Stimulated activated CD4-positive, alpha-beta T cell treated with anti-CD3 and anti-CD28 coated beads, Interleukin-2, amount 100 ng/mL, for 48 hours (primary cell): ENCODE results near the gene PLCB1.
"Not testable (repeated sequence)": the region's sequence is repeated elsewhere in the genome, so short reads cannot be mapped to it uniquely, and the experiment has no call there.

ENCODE experiments used
- DNase-seq, 2 donors: peaks; one replicate each; pipeline ENCODE4 v3.0.0-alpha.2; 2020

Gene PLCB1

GRCh38 chr20:8375898-8376297 is 243.8 kb downstream of the PLCB1 start:
- DNase-seq = no peak

- DNase-seq = no peak
Measured at GRCh38 chr20:8376940-8377339, 244.9 kb downstream of the PLCB1 start.

- DNase-seq = not testable (repeated sequence)
Measured at GRCh38 chr20:8379125-8379524, 247.1 kb downstream of the PLCB1 start.

GRCh38 chr20:8385247-8385646 is 253.2 kb downstream of the PLCB1 start:
- no peak for DNase-seq

GRCh38 chr20:8386991-8387390 is 254.9 kb downstream of the PLCB1 start:
- no peak for DNase-seq

- DNase-seq = no peak
Measured at GRCh38 chr20:8388141-8388540, 256.1 kb downstream of the PLCB1 start.

GRCh38 chr20:8388707-8389106 is 256.6 kb downstream of the PLCB1 start:
- DNase-seq = no peak

GRCh38 chr20:8389381-8390036 is 257.4 kb downstream of the PLCB1 start:
- no peak for DNase-seq

GRCh38 chr20:8390037-8390433 is 258.0 kb downstream of the PLCB1 start:
- DNase-seq = no peak

GRCh38 chr20:8390500-8390899 is 258.4 kb downstream of the PLCB1 start:
- DNase-seq = no peak

GRCh38 chr20:8393381-8393780 is 261.3 kb downstream of the PLCB1 start:
- DNase-seq = no peak

- DNase-seq = no peak
Measured at GRCh38 chr20:8394308-8394945, 262.4 kb downstream of the PLCB1 start.

- DNase-seq = no peak
Measured at GRCh38 chr20:8395956-8396355, 263.9 kb downstream of the PLCB1 start.

GRCh38 chr20:8398263-8399051 is 266.4 kb downstream of the PLCB1 start:
- DNase-seq = no peak

GRCh38 chr20:8399947-8400346 is 267.9 kb downstream of the PLCB1 start:
- no peak for DNase-seq

GRCh38 chr20:8400486-8400885 is 268.4 kb downstream of the PLCB1 start:
- DNase-seq = no peak

- DNase-seq = no peak
Measured at GRCh38 chr20:8401556-8401955, 269.5 kb downstream of the PLCB1 start.

- DNase-seq = no peak
Measured at GRCh38 chr20:8402798-8403197, 270.7 kb downstream of the PLCB1 start.

GRCh38 chr20:8404912-8405635 is 273.0 kb downstream of the PLCB1 start:
- no peak for DNase-seq

GRCh38 chr20:8406391-8406790 is 274.3 kb downstream of the PLCB1 start:
- no peak for DNase-seq

- no peak for DNase-seq
Measured at GRCh38 chr20:8408587-8409307, 276.7 kb downstream of the PLCB1 start.

- no peak for DNase-seq
Measured at GRCh38 chr20:8413691-8414090, 281.6 kb downstream of the PLCB1 start.
